K562 (cell line): ENCODE measurements around the gene DAZ1. TPM values are rescaled to one million over a fixed set of nuclear protein-coding genes. Genes with fewer than 3 reads are reported as not detected.
A peak's percentile ranks its signal among the peaks of the same experiment; 100 is the strongest.
"Not testable (repeated sequence)": the region's sequence is repeated elsewhere in the genome, so short reads cannot be mapped to it uniquely, and the experiment has no call there.

ENCODE experiments used
- ATAC-seq: fragments of 200-7000 bp; cut with Tn5 transposase; 3 replicates; pipeline ENCODE4 v1.9.1; 2020; ENCODE audit warnings: moderate library complexity
- Bru-seq: library from RNA; stranded (reverse); fragments of 400-500 nt; gene quantifications from one replicate; lab custom pipeline; 2021; lab: Mats Ljungman, UMichigan
- BruChase-seq, 2 experiments: library from RNA; stranded (reverse); fragments of 400-500 nt; gene quantifications; one replicate each; lab custom pipeline; 2021; lab: Mats Ljungman, UMichigan
- BruUV-seq: library from RNA; stranded (reverse); fragments of 400-500 nt; replicated peaks from 2 replicates; lab custom pipeline; 2021; lab: Mats Ljungman, UMichigan
- CTCF ChIA-PET: fragments of 300-600 bp; formaldehyde crosslinking; extraction: SDS; loops from one replicate; lab custom pipeline; 2021; ENCODE audit warnings: low intra/inter-chr PET ratio; lab: Yijun Ruan, JAX
- POLR2A ChIA-PET: fragments of 300-600, 350-650 bp; sonication (Branson Sonifier 250); formaldehyde crosslinking; extraction: SDS; loops from one replicate; lab custom pipeline; 2021; ENCODE audit warnings: antibody characterized with exemption, inconsistent platforms; lab: Yijun Ruan, JAX
- DNase-seq, 4 experiments: peaks; one replicate each; pipeline versions ENCODE4 v3.0.0 to v3.0.0-alpha.2; 2011 to 2018; ENCODE audit warnings: low spot score in 3 of 4, mixed read lengths in 3 of 4; ENCODE audit errors: extremely low read depth in 1 of 4
- FAIRE-seq: peaks from 2 replicates; lab custom pipeline; 2011; peaks lifted over from hg19 to GRCh38; lab: Jason Lieb, UNC
- H2AFZ ChIP-seq: 2 replicates; pipeline ENCODE4 v1.6.0; 2011; ENCODE audit warnings: low read depth, low read length, control low read depth, inconsistent platforms
- H3K27ac ChIP-seq: fragments of 200-600 bp; 3 replicates; pipeline ENCODE4 v1.8.0; 2011; ENCODE audit warnings: low read depth, mild to moderate bottlenecking, control low read depth, inconsistent platforms, low read length, moderate library complexity, mixed read lengths; ENCODE audit errors: extremely low read depth
- H3K27me3 ChIP-seq, 2 experiments: fragments of 300-600 bp in 1 of 2; 2 replicates in 1 of 2; 3 replicates in 1 of 2; pipeline versions ENCODE4 v1.6.0 to v1.8.0; 2011; ENCODE audit warnings: inconsistent platforms in 2 of 2, low read length in 2 of 2, mild to moderate bottlenecking in 1 of 2, mixed read lengths in 1 of 2, moderate library complexity in 1 of 2; ENCODE audit not compliant: control insufficient read depth in 2 of 2, insufficient read depth in 2 of 2
- H3K36me3 ChIP-seq: fragments of 300-600 bp; 3 replicates; pipeline ENCODE4 v1.8.0; 2011; ENCODE audit warnings: mild to moderate bottlenecking, low read length, inconsistent platforms; ENCODE audit not compliant: control insufficient read depth, insufficient read depth
- H3K4me1 ChIP-seq, 2 experiments: fragments of 200-600 bp in 1 of 2; replicated peaks in 1 of 2; 2 replicates in 1 of 2; 3 replicates in 1 of 2; pipeline versions ENCODE4 v1.5.1 to v1.8.0; 2011; ENCODE audit warnings: inconsistent platforms in 2 of 2, low read length in 2 of 2, mild to moderate bottlenecking in 1 of 2, mixed read lengths in 1 of 2, moderate library complexity in 1 of 2; ENCODE audit not compliant: control insufficient read depth in 2 of 2, insufficient read depth in 2 of 2
- H3K4me2 ChIP-seq: 2 replicates; pipeline ENCODE4 v1.6.1; 2011; ENCODE audit warnings: low read length, control low read depth, inconsistent platforms, mixed read lengths; ENCODE audit not compliant: insufficient read depth
- H3K4me3 ChIP-seq: fragments of 200-600 bp; sonication (generic), shearing (Covaris generic); 2 replicates; pipeline ENCODE4 v1.5.1; 2016; ENCODE audit warnings: control low read depth, inconsistent platforms
- H3K79me2 ChIP-seq: fragments of 200-600 bp; 3 replicates; pipeline ENCODE4 v1.8.0; 2011; ENCODE audit warnings: low read length, inconsistent platforms; ENCODE audit not compliant: control insufficient read depth, insufficient read depth
- H3K9ac ChIP-seq, 2 experiments: 2 replicates each; pipeline versions ENCODE4 v1.6.0 to v1.6.1; 2011; ENCODE audit warnings: low read depth in 2 of 2, low read length in 2 of 2, control low read depth in 1 of 2, inconsistent platforms in 1 of 2, mild to moderate bottlenecking in 1 of 2, mixed read lengths in 1 of 2; ENCODE audit not compliant: insufficient read depth in 1 of 2
- H3K9me1 ChIP-seq: one replicate; pipeline ENCODE4 v1.6.0; 2011; ENCODE audit warnings: inconsistent platforms, mild to moderate bottlenecking, low read length, moderate library complexity; ENCODE audit not compliant: control insufficient read depth, insufficient read depth
- H3K9me3 ChIP-seq: replicated peaks from 2 replicates; pipeline ENCODE4 v1.5.1; 2011; ENCODE audit warnings: low read depth, low read length, inconsistent platforms; ENCODE audit not compliant: control insufficient read depth, insufficient read depth
- H4K20me1 ChIP-seq: replicated peaks from 2 replicates; pipeline ENCODE4 v1.6.1; 2011; ENCODE audit warnings: low read length, inconsistent platforms, mixed read lengths; ENCODE audit not compliant: control insufficient read depth, insufficient read depth
- WGBS: fragments of 100-300 bp; shearing (Covaris generic); methylation state at CpG from one replicate; pipeline ENCODE4 v1.1.6; 2016; ENCODE audit warnings: low coverage, mixed read lengths; ENCODE audit not compliant: insufficient coverage; ENCODE audit errors: missing lambda C conversion rate; 5-methylcytosine and 5-hydroxymethylcytosine counted together
- in situ Hi-C: fragments of 300-500 bp; cut with MboI; formaldehyde crosslinking; loops from 4 replicates; pipeline ENCODE4 v1.15.0; 2018; ENCODE audit warnings: inconsistent platforms, mixed read lengths
- intact Hi-C: fragments of 100-400 bp; cut with micrococcal nuclease; formaldehyde crosslinking; loops from 2 replicates; pipeline ENCODE4 v1.14.2; 2022
- long read RNA-seq, 3 experiments: library from polyadenylated mRNA in 2 of 3; library from RNA in 1 of 3; unstranded in 2 of 3; stranded (forward) in 1 of 3; transcript quantifications; one replicate each; pipeline ENCODE4 v2.0.0, GENCODE V29; 2019 to 2022
- polyA minus RNA-seq, 3 experiments: library from RNA; depleted of rRNA, polyadenylated mRNA; stranded (reverse); fragments of >200 nt; gene quantifications; 2 replicates each; pipeline ENCODE4 v1.2.3, GENCODE V29; 2011
- polyA plus RNA-seq, 8 experiments: library from polyadenylated mRNA; depleted of rRNA in 4 of 8; stranded (reverse) in 5 of 8; unstranded in 3 of 8; fragments of >200 nt; fragmentation: Nextera tagmentation in 2 of 8; fragmentation: Illumina TruSeq in 1 of 8; extraction: Ambion mirVana in 2 of 8; extraction: Trizol in 1 of 8; gene quantifications; 2 replicates each; pipeline versions ENCODE4 v1.2.1 to v1.2.3, GENCODE V29; 2011 to 2014; ENCODE audit warnings: inconsistent platforms in 1 of 8, missing spikeins in 1 of 8
- total RNA-seq, 7 experiments: library from RNA; depleted of rRNA in 6 of 7; stranded (reverse); fragments of >200 nt in 6 of 7; fragmentation: Illumina TruSeq in 2 of 7; extraction: Trizol in 2 of 7; gene quantifications; 2 replicates each; pipeline versions ENCODE4 v1.2.1 to v1.2.3, GENCODE V29; 2011 to 2021; ENCODE audit warnings: low replicate concordance in 1 of 7

DAZ1 gene, protein sequence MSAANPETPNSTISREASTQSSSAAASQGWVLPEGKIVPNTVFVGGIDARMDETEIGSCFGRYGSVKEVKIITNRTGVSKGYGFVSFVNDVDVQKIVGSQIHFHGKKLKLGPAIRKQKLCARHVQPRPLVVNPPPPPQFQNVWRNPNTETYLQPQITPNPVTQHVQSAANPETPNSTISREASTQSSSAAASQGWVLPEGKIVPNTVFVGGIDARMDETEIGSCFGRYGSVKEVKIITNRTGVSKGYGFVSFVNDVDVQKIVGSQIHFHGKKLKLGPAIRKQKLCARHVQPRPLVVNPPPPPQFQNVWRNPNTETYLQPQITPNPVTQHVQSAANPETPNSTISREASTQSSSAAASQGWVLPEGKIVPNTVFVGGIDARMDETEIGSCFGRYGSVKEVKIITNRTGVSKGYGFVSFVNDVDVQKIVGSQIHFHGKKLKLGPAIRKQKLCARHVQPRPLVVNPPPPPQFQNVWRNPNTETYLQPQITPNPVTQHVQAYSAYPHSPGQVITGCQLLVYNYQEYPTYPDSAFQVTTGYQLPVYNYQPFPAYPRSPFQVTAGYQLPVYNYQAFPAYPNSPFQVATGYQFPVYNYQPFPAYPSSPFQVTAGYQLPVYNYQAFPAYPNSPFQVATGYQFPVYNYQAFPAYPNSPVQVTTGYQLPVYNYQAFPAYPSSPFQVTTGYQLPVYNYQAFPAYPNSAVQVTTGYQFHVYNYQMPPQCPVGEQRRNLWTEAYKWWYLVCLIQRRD
- total RNA-seq (2011; cell fraction: chromatin; rRNA removed; ENCODE audit: low replicate concordance), result not detected in 2 replicates
- not detected in 2 replicates for total RNA-seq (2011; cell fraction: nucleolus; rRNA removed)
- total RNA-seq (2011; cell fraction: nucleoplasm; rRNA removed), result not detected in 2 replicates
- total RNA-seq (2014; rRNA removed) (not detected in 2 replicates), total RNA-seq (2014; rRNA removed; fragmentation: Illumina TruSeq; extraction: Trizol) (not detected in 2 replicates), total RNA-seq (2015; rRNA removed; fragmentation: Illumina TruSeq; extraction: Trizol) (not detected in 2 replicates), total RNA-seq (2021) (not detected in 2 replicates), polyA plus RNA-seq (2011; rRNA removed) (not detected in 2 replicates), polyA plus RNA-seq (2014; fragmentation: Illumina TruSeq; extraction: Trizol) (not detected in 2 replicates), polyA plus RNA-seq (2014; fragmentation: Nextera tagmentation; extraction: Ambion mirVana) (not detected), polyA plus RNA-seq (2014; rRNA removed) (not detected in 2 replicates), polyA minus RNA-seq (2011; rRNA and poly(A)+ RNA removed) (not detected in 2 replicates), Bru-seq, nascent RNA (not detected), BruChase-seq, experiment 1, labeled RNA remaining after a 2-hour chase (percentile 1 among the genes with signal in this experiment), BruChase-seq, experiment 2, labeled RNA remaining after a 6-hour chase (not detected)
- not detected in 2 replicates for polyA plus RNA-seq (2011; cell fraction: cytosol; rRNA removed)
- polyA plus RNA-seq (2011; cell fraction: nucleus; rRNA removed), result not detected in 2 replicates
- not detected in 2 replicates for polyA plus RNA-seq (2012)
- polyA minus RNA-seq (2011; cell fraction: cytosol; rRNA and poly(A)+ RNA removed), result not detected in 2 replicates
- not detected in 2 replicates for polyA minus RNA-seq (2011; cell fraction: nucleus; rRNA and poly(A)+ RNA removed)
- long read RNA-seq, experiment 1, result 0 reads
- long read RNA-seq, experiment 2, result 0 reads
- long read RNA-seq, experiment 3, result 0 reads

DNA sequence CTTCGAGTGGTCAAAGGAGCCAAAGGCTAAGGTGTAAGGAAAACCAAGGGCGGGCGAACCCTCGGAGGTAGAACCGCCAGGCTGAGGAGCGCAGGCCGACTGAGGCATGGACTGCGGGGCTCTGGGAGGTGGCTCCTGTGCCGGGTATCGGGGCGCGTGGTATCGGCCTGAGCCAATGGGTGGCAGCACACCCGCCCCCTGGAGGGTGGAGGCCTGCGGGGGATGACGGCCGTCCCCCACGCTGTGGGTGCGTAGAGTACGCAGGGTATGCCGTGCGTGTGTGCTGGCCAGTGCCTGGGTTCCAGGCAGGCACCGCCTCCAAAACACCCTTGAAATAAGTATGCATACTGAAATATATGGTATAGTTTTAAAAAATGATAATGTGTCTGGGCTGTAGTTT is at the start of gene DAZ1:
TSS of gene DAZ1 (minus strand) at position 101 of the 400 bp plus-strand sequence. CDS start 208 bp downstream, outside the sequence.
- H3K4me2 ChIP-seq, in situ Hi-C loops, intact Hi-C loops, CTCF ChIA-PET, H3K9me1 ChIP-seq, H3K36me3 ChIP-seq, H3K9ac ChIP-seq, POLR2A ChIA-PET, H3K9me3 ChIP-seq, H3K4me3 ChIP-seq, DNase-seq, H4K20me1 ChIP-seq, ATAC-seq, BruUV-seq, H3K4me1 ChIP-seq, H3K79me2 ChIP-seq, H2AFZ ChIP-seq, H3K27ac ChIP-seq, H3K27me3 ChIP-seq, FAIRE-seq: not testable (repeated sequence)
- WGBS, result no CpG with 5 or more reads among the region's 23 CpGs

DNA sequence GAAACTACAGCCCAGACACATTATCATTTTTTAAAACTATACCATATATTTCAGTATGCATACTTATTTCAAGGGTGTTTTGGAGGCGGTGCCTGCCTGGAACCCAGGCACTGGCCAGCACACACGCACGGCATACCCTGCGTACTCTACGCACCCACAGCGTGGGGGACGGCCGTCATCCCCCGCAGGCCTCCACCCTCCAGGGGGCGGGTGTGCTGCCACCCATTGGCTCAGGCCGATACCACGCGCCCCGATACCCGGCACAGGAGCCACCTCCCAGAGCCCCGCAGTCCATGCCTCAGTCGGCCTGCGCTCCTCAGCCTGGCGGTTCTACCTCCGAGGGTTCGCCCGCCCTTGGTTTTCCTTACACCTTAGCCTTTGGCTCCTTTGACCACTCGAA is 20.4 kb upstream of the DAZ1 start, which contains the start of gene DAZ2:
TSS of gene DAZ2 (plus strand) at position 301 of the 400 bp plus-strand sequence. CDS start 208 bp downstream, outside the sequence.
- H3K9ac ChIP-seq, in situ Hi-C loops, H3K27ac ChIP-seq, H3K4me2 ChIP-seq, H3K79me2 ChIP-seq, POLR2A ChIA-PET, DNase-seq, intact Hi-C loops, CTCF ChIA-PET, H3K4me1 ChIP-seq, BruUV-seq, H3K27me3 ChIP-seq, H3K36me3 ChIP-seq, H3K9me3 ChIP-seq, H3K4me3 ChIP-seq, H4K20me1 ChIP-seq, H2AFZ ChIP-seq, ATAC-seq, FAIRE-seq, H3K9me1 ChIP-seq: not testable (repeated sequence)
- no CpG with 5 or more reads among the region's 23 CpGs for WGBS

DNA sequence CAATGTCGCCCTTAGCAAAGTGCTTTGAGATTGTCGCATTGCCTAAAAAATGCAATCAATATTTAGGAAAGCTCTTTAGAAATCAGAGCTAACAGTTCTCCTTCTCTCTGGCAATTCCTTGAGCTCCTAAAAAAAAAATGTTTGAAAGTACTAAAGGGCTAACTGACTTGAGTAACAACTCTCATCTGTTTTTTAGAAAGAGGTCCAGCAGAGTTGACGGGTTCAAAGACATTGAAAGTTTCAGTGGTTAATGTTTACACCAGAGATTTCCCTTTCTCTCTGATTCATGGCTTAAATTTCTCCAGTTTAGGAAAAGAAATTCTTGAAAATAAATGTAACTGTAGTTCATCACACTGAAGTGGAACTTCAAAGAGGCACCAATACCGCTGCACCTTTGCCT is 11.9 kb upstream of the DAZ1 start:
- POLR2A ChIA-PET, H3K79me2 ChIP-seq, H3K36me3 ChIP-seq, H3K4me2 ChIP-seq, H3K27ac ChIP-seq, H3K9ac ChIP-seq, H3K4me1 ChIP-seq, in situ Hi-C loops, FAIRE-seq, CTCF ChIA-PET, DNase-seq, H3K27me3 ChIP-seq, intact Hi-C loops, H3K4me3 ChIP-seq, H4K20me1 ChIP-seq, H2AFZ ChIP-seq, H3K9me3 ChIP-seq, ATAC-seq, H3K9me1 ChIP-seq, BruUV-seq: not testable (repeated sequence)
- WGBS, result no CpG with 5 or more reads among the region's 4 CpGs
